Measurements from ENCODE around the gene CCDC177. TPM values are rescaled to one million over a fixed set of nuclear protein-coding genes. Genes with fewer than 3 reads are reported as not detected.

Gene CCDC177
- total and polyA plus RNA-seq, 2 of the 8 experiments (the other 6 are each of a cell fraction or from before 2014, with no cell fraction given), result 0.62 to 2.8 TPM

DNA sequence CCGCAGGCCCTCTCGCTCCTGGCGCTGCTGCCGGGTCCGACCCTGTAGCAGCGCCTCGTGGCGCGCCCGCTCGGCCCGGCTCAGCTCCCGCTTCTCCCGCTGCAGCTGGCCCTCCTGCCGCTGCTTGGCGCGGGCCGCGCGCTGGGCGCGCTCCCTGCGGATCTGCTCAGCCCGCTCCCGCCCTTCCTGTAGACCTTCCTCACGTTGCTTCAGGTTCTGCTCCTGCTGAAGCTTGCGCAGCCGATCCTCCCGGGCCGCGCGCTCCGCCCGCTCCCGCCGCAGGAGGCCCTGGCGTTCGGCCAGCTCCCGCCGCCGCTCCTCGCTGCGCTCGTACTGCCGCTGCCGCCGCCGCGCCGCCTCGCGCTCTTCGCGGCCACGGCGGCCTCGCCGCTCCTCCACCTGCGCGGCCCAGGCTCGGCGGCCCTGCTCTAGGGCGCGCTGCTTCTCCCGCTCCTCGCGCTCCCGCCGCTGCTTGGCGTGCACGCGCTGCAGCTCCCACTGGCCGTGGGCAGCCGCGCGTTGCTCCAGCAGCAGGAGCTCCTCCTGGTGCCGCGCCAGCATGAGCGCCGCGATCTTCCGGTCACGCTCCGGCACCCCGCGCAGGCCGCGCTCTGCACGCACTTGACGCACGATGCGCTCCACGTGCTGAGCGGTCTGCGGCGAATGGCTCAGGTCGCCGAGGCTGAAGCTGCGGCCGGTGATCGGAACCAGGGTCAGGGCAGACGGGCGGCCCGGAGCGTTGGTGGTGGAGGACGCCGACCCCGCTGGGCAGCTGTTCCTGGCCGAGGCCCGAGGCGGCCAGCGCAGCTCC, 2.4 kb downstream of the CCDC177 start (continued):
- no peak for TF ChIP-seq CBX8 (IDR thresholded peaks at IDR 0.05; ENCODE audit: borderline replicate concordance, low read depth, low read length)
- TF ChIP-seq TBP (IDR thresholded peaks at IDR 0.05; ENCODE audit: low read depth, low read length), result no peak
- TF ChIP-seq SIRT6 (IDR thresholded peaks at IDR 0.05; ENCODE audit: low read length), result no peak
- TF ChIP-seq GTF2F1 (IDR thresholded peaks at IDR 0.05; ENCODE audit: borderline replicate concordance, low read depth, low read length), result no peak
- TF ChIP-seq, protein P1, sequence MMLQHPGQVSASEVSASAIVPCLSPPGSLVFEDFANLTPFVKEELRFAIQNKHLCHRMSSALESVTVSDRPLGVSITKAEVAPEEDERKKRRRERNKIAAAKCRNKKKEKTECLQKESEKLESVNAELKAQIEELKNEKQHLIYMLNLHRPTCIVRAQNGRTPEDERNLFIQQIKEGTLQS (IDR thresholded peaks at IDR 0.05; ENCODE audit: insufficient read depth, low read depth, low read length), result no peak
- peak; percentile 58 for TF ChIP-seq EZH2 (IDR thresholded peaks at IDR 0.05; ENCODE audit: low read depth, low read length, severe bottlenecking)
- TF ChIP-seq, protein P2, sequence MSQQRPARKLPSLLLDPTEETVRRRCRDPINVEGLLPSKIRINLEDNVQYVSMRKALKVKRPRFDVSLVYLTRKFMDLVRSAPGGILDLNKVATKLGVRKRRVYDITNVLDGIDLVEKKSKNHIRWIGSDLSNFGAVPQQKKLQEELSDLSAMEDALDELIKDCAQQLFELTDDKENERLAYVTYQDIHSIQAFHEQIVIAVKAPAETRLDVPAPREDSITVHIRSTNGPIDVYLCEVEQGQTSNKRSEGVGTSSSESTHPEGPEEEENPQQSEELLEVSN (IDR thresholded peaks at IDR 0.05), result peak; percentile 68
- TF ChIP-seq JUND (IDR thresholded peaks at IDR 0.05; ENCODE audit: low read length), result no peak
- no peak for TF ChIP-seq POLR2AphosphoS5 (IDR thresholded peaks at IDR 0.05; ENCODE audit: low read depth, low read length)
- TF ChIP-seq RXRA (IDR thresholded peaks at IDR 0.05; ENCODE audit: insufficient read depth, low read depth, low read length), result no peak
- TF ChIP-seq ASH2L (IDR thresholded peaks at IDR 0.05; ENCODE audit: low read length), result no peak
- 0 out of 2 replicates have a peak, but pooled peaks have one; percentile 16 for TF ChIP-seq GABPA (IDR thresholded peaks at IDR 0.05; ENCODE audit: borderline replicate concordance, insufficient read depth, low read length)
- no peak for TF ChIP-seq KDM5A (IDR thresholded peaks at IDR 0.05; ENCODE audit: low read length)
- TF ChIP-seq TAF1 (IDR thresholded peaks at IDR 0.05; ENCODE audit: low read depth, low read length), result no peak
- TF ChIP-seq, protein P3, sequence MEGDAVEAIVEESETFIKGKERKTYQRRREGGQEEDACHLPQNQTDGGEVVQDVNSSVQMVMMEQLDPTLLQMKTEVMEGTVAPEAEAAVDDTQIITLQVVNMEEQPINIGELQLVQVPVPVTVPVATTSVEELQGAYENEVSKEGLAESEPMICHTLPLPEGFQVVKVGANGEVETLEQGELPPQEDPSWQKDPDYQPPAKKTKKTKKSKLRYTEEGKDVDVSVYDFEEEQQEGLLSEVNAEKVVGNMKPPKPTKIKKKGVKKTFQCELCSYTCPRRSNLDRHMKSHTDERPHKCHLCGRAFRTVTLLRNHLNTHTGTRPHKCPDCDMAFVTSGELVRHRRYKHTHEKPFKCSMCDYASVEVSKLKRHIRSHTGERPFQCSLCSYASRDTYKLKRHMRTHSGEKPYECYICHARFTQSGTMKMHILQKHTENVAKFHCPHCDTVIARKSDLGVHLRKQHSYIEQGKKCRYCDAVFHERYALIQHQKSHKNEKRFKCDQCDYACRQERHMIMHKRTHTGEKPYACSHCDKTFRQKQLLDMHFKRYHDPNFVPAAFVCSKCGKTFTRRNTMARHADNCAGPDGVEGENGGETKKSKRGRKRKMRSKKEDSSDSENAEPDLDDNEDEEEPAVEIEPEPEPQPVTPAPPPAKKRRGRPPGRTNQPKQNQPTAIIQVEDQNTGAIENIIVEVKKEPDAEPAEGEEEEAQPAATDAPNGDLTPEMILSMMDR (IDR thresholded peaks at IDR 0.05; ENCODE audit: control extremely low read depth in 1 of 3, insufficient read depth in 1 of 3, low read depth in 1 of 3, low read length in 3 of 3), result no peak
- TF ChIP-seq SIN3A (conservative IDR thresholded peaks at IDR 0.05 in 1 of 2, IDR thresholded peaks at IDR 0.05 in 1 of 2; ENCODE audit: low read depth in 1 of 2, low read length in 2 of 2), result no peak
- no peak for TF ChIP-seq CEBPB (IDR thresholded peaks at IDR 0.05; ENCODE audit: low read depth, low read length)
- no peak for TF ChIP-seq TAF7 (optimal IDR thresholded peaks at IDR 0.05; ENCODE audit: borderline replicate concordance, low read depth, low read length)
- no peak for TF ChIP-seq SAP30 (IDR thresholded peaks at IDR 0.05; ENCODE audit: insufficient read depth, insufficient replicate concordance, low read length)
- TF ChIP-seq RFX5 (IDR thresholded peaks at IDR 0.05; ENCODE audit: borderline replicate concordance, low read depth, low read length), result no peak
